Iris pigment epithelial cell (primary cell): ENCODE results near the gene SNAI3.

Source experiments
- DNase-seq: peaks from one replicate; pipeline ENCODE4 v3.0.0-alpha.2; 2011; ENCODE audit warnings: low read depth

SNAI3 gene

GRCh38 chr16:88649924-88650748 is 36.2 kb downstream of the SNAI3 start:
- peak; percentile 55 for DNase-seq

- no peak for DNase-seq
These were observed 36.9 kb downstream of the SNAI3 start for GRCh38 chr16:88649195-88649923.

- no peak for DNase-seq
These were observed 38.9 kb downstream of the SNAI3 start for GRCh38 chr16:88647178-88648070.

- DNase-seq = no peak
These were observed 39.8 kb downstream of the SNAI3 start for GRCh38 chr16:88646345-88647034.

- DNase-seq = no peak
These were observed 40.4 kb downstream of the SNAI3 start for GRCh38 chr16:88645941-88646340.

GRCh38 chr16:88645455-88645854 is 40.9 kb downstream of the SNAI3 start:
- DNase-seq = no peak

GRCh38 chr16:88643644-88643932 is 42.7 kb downstream of the SNAI3 start:
- no peak for DNase-seq

- DNase-seq = no peak
These were observed 43.2 kb downstream of the SNAI3 start for GRCh38 chr16:88642881-88643643.

GRCh38 chr16:88640498-88641247 is 45.6 kb downstream of the SNAI3 start:
- DNase-seq = no peak

GRCh38 chr16:88640039-88640495 is 46.2 kb downstream of the SNAI3 start:
- no peak for DNase-seq

GRCh38 chr16:88639231-88640038 is 46.9 kb downstream of the SNAI3 start:
- DNase-seq = no peak

- DNase-seq = no peak
These were observed 47.7 kb downstream of the SNAI3 start, which contains the start of gene IL17C for GRCh38 chr16:88638323-88639230. Gene IL17C, plus strand, starts transcription at chr16:88638572. Its CDS starts 70 bp downstream, at chr16:88638642.

- no peak for DNase-seq
These were observed 49.6 kb downstream of the SNAI3 start for GRCh38 chr16:88636488-88637265.

GRCh38 chr16:88635671-88636319 is 50.5 kb downstream of the SNAI3 start:
- no peak for DNase-seq

GRCh38 chr16:88634994-88635670 is 51.2 kb downstream of the SNAI3 start:
- peak; percentile 8 for DNase-seq
